Glutamatergic neuron (in vitro differentiated cells): ENCODE results near the gene SYAP1. TPM values are rescaled to one million over a fixed set of nuclear protein-coding genes. Genes with fewer than 3 reads are reported as not detected.
"Not testable (repeated sequence)": the region's sequence is repeated elsewhere in the genome, so short reads cannot be mapped to it uniquely, and the experiment has no call there.

Source experiments
- DNase-seq: peaks from one replicate; pipeline ENCODE4 v3.0.0; 2022
- H3K27ac Mint-ChIP-seq: one replicate; pipeline ENCODE4 v1.8.0; 2020; ENCODE audit warnings: mild to moderate bottlenecking, mixed read lengths, inconsistent platforms; ENCODE audit not compliant: unreplicated experiment
- H3K27me3 Mint-ChIP-seq: one replicate; pipeline ENCODE4 v1.8.0; 2020; ENCODE audit warnings: mild to moderate bottlenecking, moderate library complexity, mixed read lengths, inconsistent platforms; ENCODE audit not compliant: unreplicated experiment
- H3K36me3 Mint-ChIP-seq: one replicate; pipeline ENCODE4 v1.8.0; 2020; ENCODE audit warnings: mild to moderate bottlenecking, mixed read lengths, inconsistent platforms; ENCODE audit not compliant: unreplicated experiment
- H3K4me1 Mint-ChIP-seq: one replicate; pipeline ENCODE4 v1.8.0; 2020; ENCODE audit warnings: mild to moderate bottlenecking, low read depth, mixed read lengths, inconsistent platforms; ENCODE audit not compliant: unreplicated experiment
- H3K4me3 Mint-ChIP-seq: one replicate; pipeline ENCODE4 v1.8.0; 2020; ENCODE audit warnings: mild to moderate bottlenecking, mixed read lengths, inconsistent platforms; ENCODE audit not compliant: unreplicated experiment
- H3K9me3 Mint-ChIP-seq: one replicate; pipeline ENCODE4 v1.8.0; 2020; ENCODE audit warnings: mild to moderate bottlenecking, moderate library complexity, mixed read lengths, inconsistent platforms; ENCODE audit not compliant: unreplicated experiment
- total RNA-seq: library from RNA; stranded (reverse); fragmentation: NEBNext Ultra II Directional; extraction: Animal tissue kit (Norgen Biotek cat#: 25700); gene quantifications from one replicate; pipeline ENCODE4 v1.2.1, GENCODE V29; 2021; ENCODE audit not compliant: unreplicated experiment
- TF ChIP-seq, protein P1 (sequence below): fragments of 200-600 bp; sonication (generic); IDR thresholded peaks from one replicate; pipeline ENCODE4 v1.5.0; 2021; ENCODE audit not compliant: partially characterized antibody, unreplicated experiment

The SYAP1 gene
- total RNA-seq, 1 donor from 2014 or later = 19.0 TPM

DNA sequence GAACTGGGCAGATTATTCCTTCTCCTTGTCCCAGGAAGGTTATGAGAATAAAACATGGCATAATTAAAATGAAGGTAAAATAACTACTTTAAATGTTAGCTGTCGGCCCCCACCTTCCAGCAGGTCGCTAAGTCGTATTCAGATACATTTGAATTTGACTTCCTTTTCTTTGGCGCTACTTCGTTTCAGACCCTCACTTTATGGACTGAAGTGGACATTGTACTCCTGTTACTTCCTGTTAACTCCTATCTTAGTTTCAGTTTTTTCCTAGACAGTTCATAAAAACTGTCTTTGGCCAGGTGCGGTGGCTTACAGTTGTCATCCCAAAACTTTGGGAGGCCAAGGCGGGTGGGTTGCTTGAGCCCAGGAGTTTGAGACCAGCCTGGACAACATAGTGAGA lies 5.7 kb downstream of the SYAP1 start:
- Mint-ChIP-seq H3K36me3 (no peaks in the 10 kb centered on the region), H3K4me3 (no peak overlapping the region), H3K27ac (no peak overlapping the region), H3K4me1 (peaks cover 5% of the 10 kb centered on the region), H3K27me3 (no peaks in the 10 kb centered on the region), H3K9me3 (no peaks in the 10 kb centered on the region)
- TF ChIP-seq, protein P1, sequence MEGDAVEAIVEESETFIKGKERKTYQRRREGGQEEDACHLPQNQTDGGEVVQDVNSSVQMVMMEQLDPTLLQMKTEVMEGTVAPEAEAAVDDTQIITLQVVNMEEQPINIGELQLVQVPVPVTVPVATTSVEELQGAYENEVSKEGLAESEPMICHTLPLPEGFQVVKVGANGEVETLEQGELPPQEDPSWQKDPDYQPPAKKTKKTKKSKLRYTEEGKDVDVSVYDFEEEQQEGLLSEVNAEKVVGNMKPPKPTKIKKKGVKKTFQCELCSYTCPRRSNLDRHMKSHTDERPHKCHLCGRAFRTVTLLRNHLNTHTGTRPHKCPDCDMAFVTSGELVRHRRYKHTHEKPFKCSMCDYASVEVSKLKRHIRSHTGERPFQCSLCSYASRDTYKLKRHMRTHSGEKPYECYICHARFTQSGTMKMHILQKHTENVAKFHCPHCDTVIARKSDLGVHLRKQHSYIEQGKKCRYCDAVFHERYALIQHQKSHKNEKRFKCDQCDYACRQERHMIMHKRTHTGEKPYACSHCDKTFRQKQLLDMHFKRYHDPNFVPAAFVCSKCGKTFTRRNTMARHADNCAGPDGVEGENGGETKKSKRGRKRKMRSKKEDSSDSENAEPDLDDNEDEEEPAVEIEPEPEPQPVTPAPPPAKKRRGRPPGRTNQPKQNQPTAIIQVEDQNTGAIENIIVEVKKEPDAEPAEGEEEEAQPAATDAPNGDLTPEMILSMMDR = no peak
- DNase-seq = no peak

DNA sequence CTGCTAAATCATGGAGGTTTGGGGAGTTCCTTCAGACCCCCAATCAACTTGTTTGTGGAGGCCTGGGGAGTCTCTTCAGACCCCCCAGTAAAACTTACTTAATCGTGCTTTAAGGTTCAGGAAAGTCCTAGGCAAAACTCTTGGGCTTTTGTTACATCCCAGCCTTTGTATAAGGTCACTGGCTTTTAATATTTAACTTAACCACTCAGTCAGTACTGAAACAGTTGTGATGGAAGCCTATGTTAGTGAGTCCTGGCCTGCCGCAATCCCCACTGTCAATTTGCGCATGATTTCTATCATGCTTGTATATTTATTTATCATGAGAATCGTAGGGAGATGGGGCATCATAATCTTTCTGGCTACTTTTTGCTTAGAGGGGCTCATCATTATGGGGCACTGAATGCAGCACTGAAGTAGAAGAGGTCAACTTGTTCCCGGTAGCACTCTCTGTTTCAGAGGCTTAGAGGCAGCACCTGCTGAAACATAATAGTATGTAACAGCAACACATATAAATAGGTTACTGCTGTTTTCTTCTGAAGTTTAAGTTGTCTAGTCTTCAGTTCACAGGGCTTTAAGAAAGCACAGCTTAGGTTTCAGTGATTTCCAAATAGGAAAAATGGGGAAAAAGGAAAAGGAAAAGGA lies 7.1 kb downstream of the SYAP1 start:
- H3K4me1 Mint-ChIP-seq, H3K4me3 Mint-ChIP-seq, DNase-seq, H3K27me3 Mint-ChIP-seq, H3K9me3 Mint-ChIP-seq, H3K27ac Mint-ChIP-seq, H3K36me3 Mint-ChIP-seq: not testable (repeated sequence)

DNA sequence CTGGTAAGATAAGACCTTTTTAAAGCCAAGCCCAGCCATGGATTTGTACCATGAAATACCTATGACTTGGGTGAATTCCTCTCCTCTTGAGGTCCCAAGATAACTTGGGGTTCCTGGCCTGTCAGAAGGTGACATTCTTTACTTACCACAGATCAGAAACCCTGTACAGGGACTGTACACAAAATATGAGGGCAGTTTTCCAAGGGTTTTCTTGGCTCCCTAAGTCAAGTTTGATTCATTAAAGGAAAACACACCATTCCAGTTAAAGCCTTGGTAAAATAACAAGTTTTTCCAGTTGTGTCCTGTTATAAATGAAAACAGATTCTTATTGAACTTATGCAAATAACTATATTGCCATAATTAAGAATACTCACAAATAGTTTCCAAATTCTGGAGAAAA lies 8.2 kb downstream of the SYAP1 start:
- Mint-ChIP-seq H3K27me3 (no peaks in the 10 kb centered on the region), H3K36me3 (no peaks in the 10 kb centered on the region), H3K4me3 (no peak overlapping the region), H3K4me1 (peaks cover 5% of the 10 kb centered on the region), H3K27ac (no peak overlapping the region), H3K9me3 (no peaks in the 10 kb centered on the region)
- TF ChIP-seq, protein P1 = no peak
- no peak for DNase-seq

DNA sequence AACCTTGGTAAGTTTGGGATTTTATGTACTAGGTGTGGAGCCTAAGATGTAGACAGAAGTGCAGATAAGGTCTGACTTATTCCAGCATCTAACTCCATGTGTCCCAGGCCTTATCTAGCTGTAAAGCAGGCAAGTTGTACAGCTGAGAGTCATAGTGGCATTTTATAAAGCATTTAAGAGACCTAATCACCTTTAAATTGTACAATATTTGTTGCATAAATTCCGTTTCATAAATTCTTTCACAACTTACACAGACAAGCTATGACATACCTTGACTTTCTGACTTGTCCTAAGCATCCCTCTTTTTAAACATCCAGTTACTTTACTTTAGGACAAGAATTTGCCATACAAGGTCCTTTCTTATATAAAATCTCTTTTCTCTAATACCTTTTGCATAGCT lies 11.0 kb downstream of the SYAP1 start:
- H3K36me3 Mint-ChIP-seq = no peaks in the 10 kb centered on the region

DNA sequence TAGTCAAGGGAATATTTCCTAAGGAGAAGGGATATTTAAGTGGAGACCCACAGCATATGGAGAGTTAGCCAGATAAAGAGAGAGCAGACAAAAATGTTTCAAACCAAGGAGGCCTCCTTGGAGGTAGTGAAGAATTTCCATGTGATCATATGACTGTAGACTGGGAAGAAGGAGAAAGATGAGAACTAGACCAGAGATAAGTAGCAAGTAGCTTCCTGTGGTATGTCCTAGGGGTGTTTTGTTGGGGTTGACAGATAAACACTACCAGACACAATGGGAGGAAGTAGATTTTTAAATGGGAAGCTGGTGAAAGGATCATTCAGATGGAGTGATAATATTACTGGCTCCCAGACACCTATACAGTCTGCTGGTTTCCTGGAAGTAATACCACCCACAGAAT lies 13.6 kb downstream of the SYAP1 start:
- Mint-ChIP-seq H3K4me1 (no peaks in the 10 kb centered on the region), H3K27me3 (no peaks in the 10 kb centered on the region), H3K4me3 (no peak overlapping the region), H3K27ac (no peak overlapping the region), H3K36me3 (no peaks in the 10 kb centered on the region), H3K9me3 (no peaks in the 10 kb centered on the region)
- TF ChIP-seq, protein P1 = no peak
- no peak for DNase-seq

More for the DNA sequence above, 11.0 kb downstream of the SYAP1 start:
- Mint-ChIP-seq H3K4me1 (peaks cover 4% of the 10 kb centered on the region), H3K4me3 (no peak overlapping the region), H3K27ac (no peak overlapping the region), H3K27me3 (no peaks in the 10 kb centered on the region), H3K9me3 (no peaks in the 10 kb centered on the region)
- no peak for DNase-seq
- TF ChIP-seq, protein P1 = no peak

DNA sequence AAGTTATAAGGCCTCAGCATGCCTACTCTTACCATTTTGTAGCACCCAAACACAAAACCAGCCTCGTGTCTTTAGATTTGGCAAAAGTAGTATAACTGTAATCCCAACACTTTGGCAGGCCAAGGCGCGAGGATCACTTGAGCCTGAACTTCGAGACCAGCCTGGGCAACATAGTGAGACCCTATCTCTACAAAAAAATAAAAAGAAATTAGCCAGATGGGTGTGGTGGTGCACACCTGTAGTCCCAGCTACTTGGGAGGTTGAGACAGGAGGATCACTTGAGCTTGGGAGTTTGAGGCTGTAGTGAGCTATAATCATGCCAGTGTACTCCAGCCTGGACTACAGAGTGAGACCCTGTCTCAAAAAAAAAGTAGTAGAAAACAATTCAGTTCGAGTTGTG lies 17.6 kb downstream of the SYAP1 start:
- no peaks in the 10 kb centered on the region for H3K36me3 Mint-ChIP-seq
- TF ChIP-seq, protein P1 = no peak
- no peak overlapping the region for H3K27ac Mint-ChIP-seq
- no peaks in the 10 kb centered on the region for H3K27me3 Mint-ChIP-seq
- no peak for DNase-seq
- no peaks in the 10 kb centered on the region for H3K9me3 Mint-ChIP-seq
- H3K4me3 Mint-ChIP-seq = no peak overlapping the region
- no peaks in the 10 kb centered on the region for H3K4me1 Mint-ChIP-seq
